Ascending aorta (tissue), 2 donors: ENCODE measurements around the gene APP. TPM values are rescaled to one million over a fixed set of nuclear protein-coding genes. Genes with fewer than 3 reads are reported as not detected.

Experiments
- DNase-seq, 2 donors: peaks; one replicate each; pipeline ENCODE4 v3.0.0-alpha.2; 2019; ENCODE audit warnings: low spot score in 2 of 2
- H3K27ac ChIP-seq, 2 donors: fragments of 200-600 bp; sonication (generic); one replicate each; pipeline ENCODE4 v1.5.1; 2016 to 2017; ENCODE audit warnings: mild to moderate bottlenecking in 1 of 2
- H3K27me3 ChIP-seq: fragments of 200-600 bp; sonication (generic); one replicate; pipeline ENCODE4 v1.5.1; 2017
- H3K36me3 ChIP-seq, 2 donors: fragments of 200-600 bp; sonication (generic); one replicate each; pipeline ENCODE4 v1.5.1; 2016
- H3K4me1 ChIP-seq, 2 donors: fragments of 200-600 bp; sonication (generic); one replicate each; pipeline ENCODE4 v1.5.1; 2016 to 2017; ENCODE audit warnings: mild to moderate bottlenecking in 1 of 2
- H3K4me3 ChIP-seq, 2 donors: fragments of 200-600 bp; sonication (generic); one replicate each; pipeline ENCODE4 v1.5.1; 2016 to 2017; ENCODE audit warnings: mild to moderate bottlenecking in 1 of 2
- H3K9me3 ChIP-seq, 2 donors: fragments of 200-600 bp; sonication (generic); one replicate each; pipeline ENCODE4 v1.5.1; 2016
- CTCF ChIP-seq, 3 experiments: fragments of 200-600 bp in 2 of 3; fragments of 450-650 bp in 1 of 3; sonication (generic) in 2 of 3; IDR thresholded peaks; one replicate each; pipeline ENCODE4 v1.5.1; 2016 to 2019; ENCODE audit warnings: antibody characterized with exemption in 3 of 3, mild to moderate bottlenecking in 1 of 3, moderate library complexity in 1 of 3
- intact Hi-C: fragments of 100-400 bp; cut with DNase I; formaldehyde crosslinking; loops from one replicate; pipeline ENCODE4 v1.15.1; 2023
- total RNA-seq: library from RNA; depleted of rRNA; stranded (reverse); fragments of >200 nt; gene quantifications from one replicate; pipeline ENCODE4 v1.1.0, GENCODE V29; 2016

Gene APP
- total RNA-seq, 1 donor from 2014 or later = 350 TPM

DNA sequence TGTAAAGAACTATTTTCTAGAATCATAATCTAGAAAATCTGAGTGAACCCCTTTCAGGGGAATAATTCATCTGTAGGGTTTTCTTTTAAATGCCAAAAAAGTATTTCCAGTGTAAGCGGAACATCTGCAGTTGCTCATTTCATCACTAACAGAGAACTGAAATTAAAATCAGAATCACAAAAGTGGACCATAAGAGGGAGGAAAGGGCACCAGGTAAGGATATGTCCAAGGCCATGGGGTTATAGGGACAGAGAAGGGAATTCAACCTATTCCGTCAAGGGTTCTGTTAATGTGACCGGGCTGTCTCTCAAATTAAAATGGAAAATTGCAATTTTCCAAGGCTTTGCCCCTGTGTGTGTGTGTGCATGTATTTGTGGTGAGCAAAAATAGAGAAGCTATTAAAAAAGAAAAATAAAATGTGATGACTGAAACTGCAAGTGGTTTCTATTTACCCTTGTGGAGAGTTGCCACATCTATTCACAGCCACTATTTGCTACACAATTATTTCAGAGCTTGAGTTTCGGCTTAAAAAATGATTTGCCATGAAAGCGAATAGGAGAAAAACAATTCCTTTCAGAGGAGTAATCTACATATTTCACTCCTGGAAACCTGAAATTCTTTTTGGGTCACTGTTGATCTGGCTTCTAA is 53.1 kb downstream of the APP start:
- Histone ChIP-seq H3K9me3 (no peaks in the 10 kb centered on the region), H3K4me3 (no peak overlapping the region), H3K4me1 (peaks cover 4 to 12% of the 10 kb centered on the region in 2 donors), H3K27me3 (no peaks in the 10 kb centered on the region), H3K36me3 (no peaks in the 10 kb centered on the region), H3K27ac (peak overlapping the region; percentile 19 to 26)
- no peak for TF ChIP-seq CTCF (IDR thresholded peaks at IDR 0.05)
- no peak for DNase-seq
- intact Hi-C loops = no loop called here

DNA sequence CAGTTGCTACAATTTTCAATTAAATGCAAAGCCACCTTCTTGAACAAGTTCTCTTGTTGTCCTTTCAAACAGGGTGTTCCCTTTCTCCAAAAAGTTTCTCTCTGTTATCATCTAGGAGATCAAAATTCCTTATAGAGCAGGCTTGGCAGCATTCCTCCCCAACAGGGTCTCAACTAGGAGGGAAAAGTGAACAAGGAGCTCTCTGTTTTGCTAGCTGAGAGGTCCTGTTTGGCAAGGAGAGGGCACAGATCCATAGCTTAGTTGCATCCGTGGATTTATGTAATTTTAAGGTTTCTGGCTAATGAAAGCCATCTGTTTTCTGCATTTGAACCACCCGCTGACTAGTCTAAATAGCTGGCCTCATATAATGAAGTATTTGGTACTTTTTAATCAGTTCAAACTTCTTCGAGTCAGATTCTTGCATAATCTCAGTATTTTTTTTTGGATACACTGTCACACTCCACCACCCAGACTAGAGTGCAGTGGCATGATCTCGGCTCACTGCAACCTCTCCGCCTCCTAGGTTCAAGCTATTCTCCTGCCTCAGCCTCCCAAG is 54.0 kb downstream of the APP start:
- Histone ChIP-seq H3K27ac (peak overlapping the region in 1 of 2 donors; percentile 11), H3K27me3 (no peaks in the 10 kb centered on the region), H3K4me3 (no peak overlapping the region), H3K9me3 (no peaks in the 10 kb centered on the region), H3K4me1 (peaks cover 4 to 14% of the 10 kb centered on the region in 2 donors), H3K36me3 (no peaks in the 10 kb centered on the region)
- DNase-seq = no peak
- TF ChIP-seq CTCF (IDR thresholded peaks at IDR 0.05) = no peak
- intact Hi-C loops = no loop called here

- H3K4me3 ChIP-seq = no peak overlapping the region
- no peaks in the 10 kb centered on the region for H3K9me3 ChIP-seq
- TF ChIP-seq CTCF (IDR thresholded peaks at IDR 0.05) = no peak
- H3K4me1 ChIP-seq = peaks cover 4 to 14% of the 10 kb centered on the region in 2 donors
- intact Hi-C loops = no loop called here
- no peak for DNase-seq
- peak overlapping the region in 1 of 2 donors; percentile 11 for H3K27ac ChIP-seq
- peaks cover 0 to 3% of the 10 kb centered on the region in 2 donors for H3K36me3 ChIP-seq
- H3K27me3 ChIP-seq = no peaks in the 10 kb centered on the region
These were observed 54.7 kb downstream of the APP start for GRCh38 chr21:26115899-26116298.

DNA sequence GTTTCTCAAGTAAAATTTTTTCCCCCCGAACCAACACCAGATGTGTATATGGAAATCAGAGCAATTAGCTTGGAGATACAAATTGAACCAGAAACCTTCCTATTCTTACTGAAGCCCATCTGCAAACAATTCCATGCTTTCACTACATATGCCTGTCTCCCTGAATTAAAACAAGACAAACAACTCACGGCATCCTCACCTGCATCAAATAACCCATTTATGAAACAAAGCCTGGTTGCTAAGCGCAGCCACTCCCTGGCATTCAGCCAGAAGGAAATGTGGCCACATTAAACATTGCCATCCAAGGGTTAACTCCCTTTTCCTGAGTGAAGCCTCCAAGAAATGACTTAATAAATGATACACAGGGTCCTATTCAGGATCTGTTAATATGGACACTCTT is 55.3 kb downstream of the APP start:
- TF ChIP-seq CTCF (IDR thresholded peaks at IDR 0.05) = no peak
- no peak for DNase-seq
- peaks cover 4 to 14% of the 10 kb centered on the region in 2 donors for H3K4me1 ChIP-seq
- H3K27me3 ChIP-seq = no peaks in the 10 kb centered on the region
- peaks cover 0 to 4% of the 10 kb centered on the region in 2 donors for H3K36me3 ChIP-seq
- no peak overlapping the region for H3K4me3 ChIP-seq
- no peak overlapping the region for H3K27ac ChIP-seq
- H3K9me3 ChIP-seq = no peaks in the 10 kb centered on the region
- intact Hi-C loops = no loop called here

DNA sequence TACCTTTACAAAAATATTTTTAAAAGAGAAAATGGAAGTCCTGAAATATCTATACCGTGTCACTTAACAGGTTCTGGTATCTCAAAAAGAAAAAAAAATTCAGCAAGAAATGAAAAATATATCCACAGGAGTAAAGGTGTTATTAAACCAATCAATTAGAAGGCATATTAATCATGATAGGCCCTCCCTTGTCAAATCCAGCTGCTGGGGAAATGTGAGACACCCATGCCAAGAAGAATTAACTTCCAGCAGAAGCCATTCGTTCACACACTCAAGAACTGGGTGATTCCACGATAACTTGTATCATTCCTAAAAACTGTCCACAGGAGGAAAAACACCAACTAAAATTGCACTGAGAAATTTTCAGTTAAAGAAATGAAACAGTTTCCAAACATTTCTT is 57.6 kb downstream of the APP start:
- DNase-seq = no peak
- Histone ChIP-seq H3K27ac (peak overlapping the region in 1 of 2 donors; percentile 53), H3K9me3 (no peaks in the 10 kb centered on the region), H3K27me3 (no peaks in the 10 kb centered on the region), H3K4me1 (peaks cover 4 to 14% of the 10 kb centered on the region in 2 donors), H3K36me3 (peaks cover 0 to 13% of the 10 kb centered on the region in 2 donors), H3K4me3 (no peak overlapping the region)
- TF ChIP-seq CTCF (IDR thresholded peaks at IDR 0.05) = no peak
- intact Hi-C loops = loop anchor here (2.0 to 5.0 kb wide), 2 partner anchors 34 to 58 kb away; partner anchors contain the start of gene APP
